Epithelial cell of esophagus (primary cell): ENCODE measurements around the gene MT1M.
A peak's percentile ranks its signal among the peaks of the same experiment; 100 is the strongest.
"Not testable (repeated sequence)": the region's sequence is repeated elsewhere in the genome, so short reads cannot be mapped to it uniquely, and the experiment has no call there.

Experiments
- DNase-seq: peaks from one replicate; pipeline ENCODE4 v3.0.0; 2010; ENCODE audit warnings: low read depth
- H3K4me3 ChIP-seq: 2 replicates; pipeline ENCODE4 v1.5.1; 2011; ENCODE audit warnings: mild to moderate bottlenecking, low read length, control low read depth
- CTCF ChIP-seq: IDR thresholded peaks from 2 replicates; pipeline ENCODE4 v1.5.1; 2011; ENCODE audit warnings: low read depth, mild to moderate bottlenecking, low read length, control low read depth, inconsistent platforms; ENCODE audit not compliant: insufficient read depth; ENCODE audit errors: missing control alignments

Gene MT1M

GRCh38 chr16:56620339-56620897, 12.0 kb upstream of the MT1M start:
- no peak overlapping the region for H3K4me3 ChIP-seq
- TF ChIP-seq CTCF, result no peak
- DNase-seq, result no peak

GRCh38 chr16:56621665-56622445, 10.6 kb upstream of the MT1M start:
- DNase-seq, H3K4me3 ChIP-seq: not testable (repeated sequence)

GRCh38 chr16:56623184-56623583, 9.3 kb upstream of the MT1M start:
- not testable (repeated sequence) for H3K4me3 ChIP-seq

GRCh38 chr16:56623637-56624036, 8.8 kb upstream of the MT1M start:
- no peak overlapping the region for H3K4me3 ChIP-seq
- DNase-seq, result no peak
- no peak for TF ChIP-seq CTCF

More at GRCh38 chr16:56623184-56623583, 9.3 kb upstream of the MT1M start:
- DNase-seq, result not testable (repeated sequence)

- peak within 1 kb of the TSS; percentile 87 for H3K4me3 ChIP-seq
- peak; percentile 83 for DNase-seq
- no peak for TF ChIP-seq CTCF
Observed at GRCh38 chr16:56625140-56625942, 7.1 kb upstream of the MT1M start, which contains the start of gene MT1E. Gene MT1E, plus strand, starts transcription at chr16:56625781. Its CDS starts 71 bp downstream, at chr16:56625852.

- no peak for TF ChIP-seq CTCF
- DNase-seq, result peak; percentile 31
- peak overlapping the region; percentile 87 for H3K4me3 ChIP-seq
Observed at GRCh38 chr16:56625943-56626654, 6.4 kb upstream of the MT1M start.

GRCh38 chr16:56626685-56627084, 5.8 kb upstream of the MT1M start:
- no peak for DNase-seq
- H3K4me3 ChIP-seq, result peak overlapping the region; percentile 87
- no peak for TF ChIP-seq CTCF
